HepG2 (cell line): Measurements from ENCODE around the gene ARHGAP33. TPM values are rescaled to one million over a fixed set of nuclear protein-coding genes. Genes with fewer than 3 reads are reported as not detected.
A peak's percentile ranks its signal among the peaks of the same experiment; 100 is the strongest.

Experiments used
- ATAC-seq: fragments of 200-7000 bp; cut with Tn5 transposase; 3 replicates; pipeline ENCODE4 v1.9.1; 2020; ENCODE audit warnings: mild to moderate bottlenecking, moderate library complexity
- BruUV-seq: library from RNA; stranded (reverse); fragments of 400-500 nt; replicated peaks from 2 replicates; lab custom pipeline; 2021; lab: Mats Ljungman, UMichigan
- CTCF ChIA-PET: fragments of 300-600 bp; formaldehyde crosslinking; extraction: SDS; loops from one replicate; lab custom pipeline; 2021; ENCODE audit warnings: low total read pairs, inconsistent platforms, low intra/inter-chr PET ratio; lab: Yijun Ruan, JAX
- POLR2A ChIA-PET: fragments of 350-600 bp; sonication (Branson Sonifier 250); formaldehyde crosslinking; loops from one replicate; lab custom pipeline; 2020; ENCODE audit warnings: antibody characterized with exemption, inconsistent platforms; lab: Yijun Ruan, JAX
- DNase-seq: peaks from one replicate; pipeline ENCODE4 v3.0.0-alpha.2; 2015; ENCODE audit warnings: low spot score
- FAIRE-seq: peaks from 3 replicates; lab custom pipeline; 2011; peaks lifted over from hg19 to GRCh38; lab: Jason Lieb, UNC
- H2AFZ ChIP-seq: one replicate; pipeline ENCODE4 v1.6.1; 2011; ENCODE audit warnings: low read length, inconsistent platforms
- H3K27ac ChIP-seq: fragments of 300-600 bp; 3 replicates; pipeline ENCODE4 v1.8.0; 2011; ENCODE audit warnings: mixed run types, mild to moderate bottlenecking, mixed read lengths, low read length, inconsistent platforms; ENCODE audit not compliant: insufficient read depth; ENCODE audit errors: extremely low read length
- H3K27me3 ChIP-seq, 2 experiments: fragments of 200-600 bp in 1 of 2; 2 replicates in 1 of 2; 3 replicates in 1 of 2; pipeline versions ENCODE4 v1.6.0 to v1.8.0; 2011; ENCODE audit warnings: low read length in 2 of 2, mild to moderate bottlenecking in 2 of 2, moderate library complexity in 2 of 2, inconsistent platforms in 1 of 2; ENCODE audit not compliant: insufficient read depth in 2 of 2, control insufficient read depth in 1 of 2
- H3K36me3 ChIP-seq, 2 experiments: fragments of 200-600 bp in 1 of 2; replicated peaks in 1 of 2; 2 replicates in 1 of 2; 3 replicates in 1 of 2; pipeline versions ENCODE4 v1.5.1 to v1.8.0; 2011; ENCODE audit warnings: low read length in 2 of 2, inconsistent platforms in 1 of 2; ENCODE audit not compliant: insufficient read depth in 2 of 2, control insufficient read depth in 1 of 2
- H3K4me1 ChIP-seq: 2 replicates; pipeline ENCODE4 v1.5.1; 2012; ENCODE audit warnings: low read length, inconsistent platforms; ENCODE audit not compliant: insufficient read depth
- H3K4me2 ChIP-seq: 2 replicates; pipeline ENCODE4 v1.6.0; 2011; ENCODE audit warnings: low read depth, low read length, inconsistent platforms
- H3K4me3 ChIP-seq, 3 experiments: fragments of 200-600 bp in 1 of 3; sonication (generic), shearing (Covaris generic) in 1 of 3; replicated peaks in 1 of 3; 2 replicates each; pipeline ENCODE4 v1.5.1; 2011 to 2016; ENCODE audit warnings: low read length in 3 of 3, inconsistent platforms in 2 of 3, low read depth in 2 of 3, mild to moderate bottlenecking in 2 of 3, control low read depth in 1 of 3, mixed read lengths in 1 of 3; ENCODE audit not compliant: insufficient read depth in 1 of 3
- H3K79me2 ChIP-seq: one replicate; pipeline ENCODE4 v1.6.1; 2011; ENCODE audit warnings: low read length, inconsistent platforms; ENCODE audit not compliant: insufficient read depth
- H3K9ac ChIP-seq: 2 replicates; pipeline ENCODE4 v1.6.0; 2011; ENCODE audit warnings: mild to moderate bottlenecking, low read depth, low read length, inconsistent platforms; ENCODE audit not compliant: insufficient read depth
- H3K9me3 ChIP-seq: 2 replicates; pipeline ENCODE4 v1.5.1; 2012; ENCODE audit warnings: mild to moderate bottlenecking, low read length
- H4K20me1 ChIP-seq: 2 replicates; pipeline ENCODE4 v1.6.0; 2011; ENCODE audit warnings: inconsistent platforms, mild to moderate bottlenecking, low read length, moderate library complexity; ENCODE audit not compliant: insufficient read depth
- CBFB ChIP-seq: sonication (generic); formaldehyde crosslinking; IDR thresholded peaks from 2 replicates; pipeline ENCODE4 v1.4.0; 2020; ENCODE audit warnings: missing genetic modification reagents
- HNF4A ChIP-seq: sonication (generic); formaldehyde crosslinking; IDR thresholded peaks from 2 replicates; pipeline ENCODE4 v1.4.0; 2020; ENCODE audit warnings: missing genetic modification reagents
- KLF12 ChIP-seq: sonication (generic); formaldehyde crosslinking; IDR thresholded peaks from 2 replicates; pipeline ENCODE4 v1.4.0; 2020; ENCODE audit warnings: missing genetic modification reagents, borderline replicate concordance
- MED1 ChIP-seq: sonication (generic); formaldehyde crosslinking; IDR thresholded peaks from 2 replicates; pipeline ENCODE4 v1.4.0; 2020; ENCODE audit warnings: missing genetic modification reagents
- MXD3 ChIP-seq: IDR thresholded peaks from 2 replicates; pipeline ENCODE4 v1.6.1; 2016; ENCODE audit warnings: mild to moderate bottlenecking, missing biosample characterization, missing genetic modification reagents
- PATZ1 ChIP-seq: sonication (generic); formaldehyde crosslinking; IDR thresholded peaks from 2 replicates; pipeline ENCODE4 v1.4.0; 2020; ENCODE audit warnings: missing genetic modification reagents
- PHF20 ChIP-seq: sonication (generic); formaldehyde crosslinking; IDR thresholded peaks from 2 replicates; pipeline ENCODE4 v1.5.0; 2020; ENCODE audit warnings: mild to moderate bottlenecking, missing genetic modification reagents
- PTBP1 ChIP-seq: fragments of 200-400 bp; formaldehyde crosslinking; IDR thresholded peaks from 2 replicates; pipeline ENCODE4 v1.6.1; 2018; ENCODE audit warnings: low read length, low read depth; ENCODE audit not compliant: poor library complexity, severe bottlenecking
- SYNCRIP ChIP-seq: fragments of 200-400 bp; formaldehyde crosslinking; IDR thresholded peaks from 2 replicates; pipeline ENCODE4 v1.6.1; 2018; ENCODE audit warnings: mild to moderate bottlenecking, low read depth, low read length; ENCODE audit not compliant: insufficient read depth
- ZBTB33 ChIP-seq: sonication (generic); formaldehyde crosslinking; IDR thresholded peaks from 2 replicates; pipeline ENCODE4 v1.4.0; 2020; ENCODE audit warnings: missing genetic modification reagents
- ZNF225 ChIP-seq: sonication (generic); formaldehyde crosslinking; IDR thresholded peaks from 2 replicates; pipeline ENCODE4 v1.4.0; 2020; ENCODE audit warnings: mild to moderate bottlenecking, missing genetic modification reagents
- ZNF33B ChIP-seq: sonication (generic); formaldehyde crosslinking; IDR thresholded peaks from 2 replicates; pipeline ENCODE4 v1.5.1; 2020; ENCODE audit warnings: mild to moderate bottlenecking, missing genetic modification reagents
- ZNF543 ChIP-seq: sonication (generic); formaldehyde crosslinking; IDR thresholded peaks from 2 replicates; pipeline ENCODE4 v1.4.0; 2020; ENCODE audit warnings: mild to moderate bottlenecking, missing genetic modification reagents
- ZNF598 ChIP-seq: sonication (generic); formaldehyde crosslinking; IDR thresholded peaks from 2 replicates; pipeline ENCODE4 v1.5.1; 2020; ENCODE audit warnings: mild to moderate bottlenecking, missing genetic modification reagents, borderline replicate concordance
- ZNF772 ChIP-seq: sonication (generic); formaldehyde crosslinking; IDR thresholded peaks from 2 replicates; pipeline ENCODE4 v1.5.0; 2020; ENCODE audit warnings: mild to moderate bottlenecking, missing genetic modification reagents
- ZNF782 ChIP-seq: sonication (generic); formaldehyde crosslinking; IDR thresholded peaks from 2 replicates; pipeline ENCODE4 v1.4.0; 2020; ENCODE audit warnings: missing genetic modification reagents, mild to moderate bottlenecking, borderline replicate concordance
- ZNF883 ChIP-seq: sonication (generic); formaldehyde crosslinking; IDR thresholded peaks from 2 replicates; pipeline ENCODE4 v1.5.1; 2020; ENCODE audit warnings: mild to moderate bottlenecking, missing genetic modification reagents; ENCODE audit errors: not compliant biosample characterization
- ZSCAN31 ChIP-seq: sonication (generic); formaldehyde crosslinking; IDR thresholded peaks from 2 replicates; pipeline ENCODE4 v1.5.0; 2020; ENCODE audit warnings: low read depth, mild to moderate bottlenecking, missing genetic modification reagents
- WGBS: methylation state at CpG from one replicate; pipeline ENCODE4 v1.1.6; 2017; ENCODE audit warnings: low lambda C conversion rate; 5-methylcytosine and 5-hydroxymethylcytosine counted together
- in situ Hi-C: cut with HindIII; loops from 2 replicates; pipeline ENCODE4 v1.10.0; 2017; ENCODE audit warnings: low pct_unique_long_range_greater_than_20kb; ENCODE audit not compliant: extremely low pct_ligation_motif_present
- intact Hi-C: fragments of 100-400 bp; cut with micrococcal nuclease; formaldehyde crosslinking; loops from one replicate; pipeline ENCODE4 v1.10.0; 2022; ENCODE audit not compliant: unreplicated experiment
- polyA plus RNA-seq, 8 experiments: library from polyadenylated mRNA; depleted of rRNA in 3 of 8; stranded (reverse) in 7 of 8; unstranded in 1 of 8; fragments of >200 nt; fragmentation: Illumina TruSeq in 4 of 8; extraction: Trizol in 4 of 8; gene quantifications; 2 replicates each; pipeline versions ENCODE4 v1.2.1 to v1.2.3, GENCODE V29; 2011 to 2016; ENCODE audit warnings: low read depth in 4 of 8, missing spikeins in 1 of 8, mixed read lengths in 1 of 8; ENCODE audit not compliant: insufficient read depth in 1 of 8
- total RNA-seq, 5 experiments: library from RNA; depleted of rRNA; stranded (reverse); fragments of >200 nt; fragmentation: Illumina TruSeq; extraction: Trizol; gene quantifications; 2 replicates each; pipeline ENCODE4 v1.2.3, GENCODE V29; 2016; ENCODE audit warnings: low read depth in 1 of 5

Gene ARHGAP33
- total and polyA plus RNA-seq, 2 of the 13 experiments (the other 11 are each of a cell fraction or from before 2014, with no cell fraction given), result 1.3 to 2.7 TPM

- no peaks in the 10 kb centered on the region for H3K27me3 ChIP-seq
- 55% methylated on average over 21 of the region's 31 CpGs for WGBS
- no peak for DNase-seq
- ChIA-PET POLR2A (interaction anchor here (1.0 to 1.5 kb wide), 3 partner anchors 39 to 46 kb away, joined by 3 to 5 read pairs (median 4); partner anchors contain the start of genes LIN37 and PSENEN), CTCF (no interaction called here)
- H4K20me1 ChIP-seq, result no peaks in the 10 kb centered on the region
- no TSS peak for BruUV-seq
- in situ Hi-C loops, result no loop called here
- H3K4me1 ChIP-seq, result peaks cover 40% of the 10 kb centered on the region
- FAIRE-seq, result no peak
- no peak overlapping the region for H3K9ac ChIP-seq
- ATAC-seq, result peak; percentile 3; the same call in 2 of the 3 replicates
- H3K4me2 ChIP-seq, result peak overlapping the region; percentile 45
- no peaks in the 10 kb centered on the region; a peak in 1 of 5 replicates for H3K36me3 ChIP-seq
- H3K4me3 ChIP-seq, result peak overlapping the region in 1 of 3 experiments; percentile 43; a peak in 1 of 6 replicates
- no peaks in the 10 kb centered on the region for H3K79me2 ChIP-seq
- no peak overlapping the region for H2AFZ ChIP-seq
- intact Hi-C loops, result no loop called here
- H3K27ac ChIP-seq, result no peak overlapping the region
- H3K9me3 ChIP-seq, result no peaks in the 10 kb centered on the region
- TF ChIP-seq SYNCRIP, result no peak
- TF ChIP-seq PHF20 (CRISPR knock-in tag), result no peak
- TF ChIP-seq KLF12 (CRISPR knock-in tag), result 0 out of 2 replicates have a peak, but pooled peaks have one; percentile 37
- TF ChIP-seq ZNF225 (CRISPR knock-in tag), result no peak
- no peak for TF ChIP-seq CBFB (CRISPR knock-in tag)
- TF ChIP-seq ZNF543, result no peak
- 0 out of 2 replicates have a peak, but pooled peaks have one; percentile 46 for TF ChIP-seq ZNF772 (CRISPR knock-in tag)
- TF ChIP-seq ZNF782, result peak; percentile 68; the same call in 1 of the 2 replicates
- TF ChIP-seq ZNF33B (CRISPR knock-in tag), result 0 out of 2 replicates have a peak, but pooled peaks have one; percentile 20
- no peak for TF ChIP-seq PTBP1
- TF ChIP-seq MED1 (CRISPR knock-in tag), result 0 out of 2 replicates have a peak, but pooled peaks have one; percentile 35
- peak; percentile 68; the same call in 1 of the 2 replicates for TF ChIP-seq ZNF598 (CRISPR knock-in tag)
- peak; percentile 34 for TF ChIP-seq ZNF883 (CRISPR knock-in tag)
- TF ChIP-seq ZBTB33 (CRISPR knock-in tag), result peak; percentile 43; the same call in 1 of the 2 replicates
- peak; percentile 85; the same call in 1 of the 2 replicates for TF ChIP-seq PATZ1
- TF ChIP-seq MXD3, result no peak
- peak; percentile 79 for TF ChIP-seq HNF4A
- no peak for TF ChIP-seq ZSCAN31 (CRISPR knock-in tag)
Measured at GRCh38 chr19:35786299-35787160, 11.2 kb downstream of the ARHGAP33 start.
